ENCODE measurements around the gene COX6A1.

The COX6A1 gene

GRCh38 chr12:120399531-120399930, 38.4 kb upstream of the COX6A1 start:
- no peak for TF ChIP-seq CTCF (IDR thresholded peaks at IDR 0.05; ENCODE audit: insufficient read depth, low read depth, low read length, missing control alignments)
- DNase-seq (ENCODE audit: low read depth): peak; percentile 38
- no peak overlapping the region for H3K4me3 ChIP-seq (ENCODE audit: low read length)

GRCh38 chr12:120402217-120402616, 35.7 kb upstream of the COX6A1 start:
- no peak for TF ChIP-seq CTCF (IDR thresholded peaks at IDR 0.05; ENCODE audit: insufficient read depth, low read depth, low read length, missing control alignments)
- DNase-seq (ENCODE audit: low read depth): no peak

GRCh38 chr12:120403869-120404268, 34.0 kb upstream of the COX6A1 start:
- H3K4me3 ChIP-seq (ENCODE audit: low read length): no peak overlapping the region
- no peak for DNase-seq (ENCODE audit: low read depth)
- no peak for TF ChIP-seq CTCF (IDR thresholded peaks at IDR 0.05; ENCODE audit: insufficient read depth, low read depth, low read length, missing control alignments)

More at GRCh38 chr12:120402217-120402616, 35.7 kb upstream of the COX6A1 start:
- H3K4me3 ChIP-seq (ENCODE audit: low read length): no peak overlapping the region

- TF ChIP-seq CTCF (IDR thresholded peaks at IDR 0.05; ENCODE audit: insufficient read depth, low read depth, low read length, missing control alignments): no peak
- H3K4me3 ChIP-seq (ENCODE audit: low read length): no peak overlapping the region
These were observed 33.6 kb upstream of the COX6A1 start for GRCh38 chr12:120404271-120404670.

GRCh38 chr12:120406069-120406468, 31.8 kb upstream of the COX6A1 start:
- TF ChIP-seq CTCF (IDR thresholded peaks at IDR 0.05; ENCODE audit: insufficient read depth, low read depth, low read length, missing control alignments): no peak
- H3K4me3 ChIP-seq (ENCODE audit: low read length): no peak overlapping the region
- DNase-seq (ENCODE audit: low read depth): no peak

More at GRCh38 chr12:120404271-120404670, 33.6 kb upstream of the COX6A1 start:
- no peak for DNase-seq (ENCODE audit: low read depth)

GRCh38 chr12:120406553-120406952, 31.4 kb upstream of the COX6A1 start:
- no peak for DNase-seq (ENCODE audit: low read depth)
- TF ChIP-seq CTCF (IDR thresholded peaks at IDR 0.05; ENCODE audit: insufficient read depth, low read depth, low read length, missing control alignments): no peak
- no peak overlapping the region for H3K4me3 ChIP-seq (ENCODE audit: low read length)

GRCh38 chr12:120408771-120409170, 29.1 kb upstream of the COX6A1 start:
- no peak overlapping the region for H3K4me3 ChIP-seq (ENCODE audit: low read length)
- no peak for TF ChIP-seq CTCF (IDR thresholded peaks at IDR 0.05; ENCODE audit: insufficient read depth, low read depth, low read length, missing control alignments)
- no peak for DNase-seq (ENCODE audit: low read depth)

Data from epithelial cell of esophagus (primary cell).